ENCODE results near the gene RSPH6A. TPM values are rescaled to one million over a fixed set of nuclear protein-coding genes. Genes with fewer than 3 reads are reported as not detected.

RSPH6A gene
- not detected for polyA plus RNA-seq (ENCODE audit: insufficient read length in 4 of 4)

GRCh38 chr19:45814851-45815480 is at the start of gene RSPH6A:
Gene RSPH6A (minus strand): TSS chr19:45815308. CDS start chr19:45815176, 132 bp downstream.
- no peak for DNase-seq (ENCODE audit: low read depth in 4 of 4, low spot score in 2 of 4)

- DNase-seq (ENCODE audit: low read depth in 4 of 4, low spot score in 2 of 4): no peak
Observed at GRCh38 chr19:45864629-45865082, 49.5 kb upstream of the RSPH6A start.

DNA sequence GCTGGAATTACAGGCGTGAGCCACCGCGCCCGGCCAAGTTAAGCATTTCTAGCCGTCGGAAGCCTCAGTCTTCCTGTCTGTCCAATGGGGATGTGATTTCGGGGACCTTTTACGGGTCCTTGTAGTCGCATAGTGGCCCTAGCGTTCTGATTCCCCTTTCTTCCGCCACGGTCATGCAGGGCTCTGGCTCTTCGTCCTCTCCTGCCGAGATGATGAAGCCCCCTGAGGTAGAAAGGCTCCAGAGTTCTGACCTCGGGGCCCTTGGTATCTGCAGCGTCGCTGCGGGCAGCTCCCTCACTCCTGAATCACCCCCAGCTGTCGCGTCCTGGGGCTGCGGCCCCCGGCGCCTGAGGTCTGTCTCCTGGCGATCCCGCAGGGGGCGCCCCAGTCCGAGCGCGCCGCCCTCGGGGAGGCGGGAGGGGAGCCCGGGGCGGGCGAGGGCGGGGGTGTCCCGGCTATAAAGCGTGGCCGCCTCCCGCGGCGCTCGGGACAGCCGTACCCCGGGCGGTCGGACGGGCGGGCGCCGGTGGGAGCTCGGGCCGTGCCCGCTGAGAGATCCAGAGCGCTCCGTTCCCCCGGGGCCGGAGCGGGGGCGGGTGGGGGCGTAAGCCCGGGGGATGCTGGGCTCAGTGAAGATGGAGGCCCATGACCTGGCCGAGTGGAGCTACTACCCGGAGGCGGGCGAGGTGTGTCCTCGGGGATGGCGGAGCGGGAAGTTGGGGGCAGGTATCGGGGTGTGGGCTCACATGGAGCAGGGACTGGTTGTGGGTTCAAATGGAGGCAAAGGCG is 48.9 kb upstream of the RSPH6A start, which contains the start of gene FOXA3:
Gene FOXA3, plus strand, starts transcription at position 487 of the 789 bp plus-strand sequence. Its CDS starts 131 bp downstream, at position 618.
- no peak for DNase-seq (ENCODE audit: low read depth in 4 of 4, low spot score in 2 of 4)

GRCh38 chr19:45863335-45863839 is 48.3 kb upstream of the RSPH6A start:
- DNase-seq (ENCODE audit: low read depth in 4 of 4, low spot score in 2 of 4): no peak

DNA sequence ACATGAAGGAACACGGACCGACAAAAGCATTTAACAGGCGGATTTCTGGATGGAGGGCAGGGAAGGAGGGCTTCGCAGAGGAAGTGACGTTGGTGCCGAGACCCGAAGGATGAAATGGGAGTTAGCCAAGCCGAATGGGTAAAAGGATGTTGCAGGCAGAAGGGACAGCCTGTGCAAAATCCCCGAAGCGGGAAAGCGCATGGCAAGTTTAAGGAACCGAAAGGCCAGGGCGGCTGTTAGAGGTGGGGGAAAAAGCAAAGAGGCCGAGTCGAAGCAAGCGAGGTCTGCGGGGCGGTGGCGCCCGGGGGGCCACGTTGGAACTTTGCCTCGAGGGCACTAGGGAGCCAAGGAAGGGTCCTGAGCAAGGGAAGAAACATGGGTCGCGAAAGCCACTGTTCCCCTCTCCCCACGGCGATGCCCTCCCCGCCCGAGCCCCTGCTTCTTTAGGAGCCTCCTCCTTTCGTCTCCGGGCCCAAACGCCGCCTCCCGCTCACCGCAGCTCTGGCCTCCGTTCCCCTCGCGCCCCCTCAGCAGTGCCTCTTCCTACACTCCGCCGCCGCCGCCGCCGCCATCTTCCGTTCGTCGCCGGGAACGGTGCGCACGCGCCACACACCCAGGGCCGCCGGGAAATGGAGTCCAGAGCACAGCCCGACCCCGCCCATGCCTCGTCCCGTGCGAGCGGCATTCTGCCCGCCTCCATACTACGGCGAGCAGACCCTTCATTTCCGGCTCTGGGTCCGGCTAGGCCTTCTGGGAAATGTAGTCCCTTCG is 47.6 kb upstream of the RSPH6A start, which contains the start of gene SYMPK:
Gene SYMPK, minus strand, starts transcription at position 584 of the 771 bp plus-strand sequence. CDS start 8,652 bp downstream, outside the sequence.
- DNase-seq (ENCODE audit: low read depth in 4 of 4, low spot score in 2 of 4): peak; percentile 79 to 98 (median 97)

- DNase-seq (ENCODE audit: low read depth in 4 of 4, low spot score in 2 of 4): no peak
Observed at GRCh38 chr19:45862271-45862563, 47.1 kb upstream of the RSPH6A start.

- DNase-seq (ENCODE audit: low read depth in 4 of 4, low spot score in 2 of 4): no peak
Observed at GRCh38 chr19:45860359-45861259, 45.5 kb upstream of the RSPH6A start.

- no peak for DNase-seq (ENCODE audit: low read depth in 4 of 4, low spot score in 2 of 4)
Observed at GRCh38 chr19:45854167-45854778, 39.2 kb upstream of the RSPH6A start.

- no peak for DNase-seq (ENCODE audit: low read depth in 4 of 4, low spot score in 2 of 4)
Observed at GRCh38 chr19:45852983-45853382, 37.9 kb upstream of the RSPH6A start.

DNA sequence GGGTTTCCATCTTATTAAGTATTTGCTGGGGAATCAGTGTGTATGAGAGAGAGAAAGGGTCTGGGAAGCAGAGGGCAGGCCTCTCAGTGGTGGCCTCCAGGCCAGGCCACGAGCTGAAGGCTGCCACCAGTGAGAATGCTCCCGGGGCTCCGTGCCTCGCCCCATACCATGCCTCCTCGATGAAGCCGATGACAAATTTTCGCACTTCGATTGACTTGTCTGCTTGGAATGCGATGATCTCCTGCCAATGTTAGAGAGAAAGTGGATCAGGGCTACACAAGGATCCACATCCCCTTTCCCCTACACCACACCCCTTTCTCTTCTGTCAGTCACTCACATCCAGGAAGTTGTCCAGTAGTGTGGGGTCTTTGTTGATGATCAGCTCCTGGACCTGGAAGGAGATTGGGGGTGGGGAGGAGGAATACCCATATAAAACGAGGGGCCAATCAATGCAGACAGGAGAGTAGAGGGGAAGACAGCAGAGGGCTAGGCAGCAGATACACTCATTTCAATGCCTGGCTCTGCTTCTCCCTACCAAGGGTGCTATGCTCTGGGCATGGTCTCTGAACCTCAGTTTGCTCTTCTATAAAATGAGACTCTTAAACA is 37.1 kb upstream of the RSPH6A start:
- DNase-seq (ENCODE audit: low read depth in 4 of 4, low spot score in 2 of 4): no peak

- no peak for DNase-seq (ENCODE audit: low read depth in 4 of 4, low spot score in 2 of 4)
Observed at GRCh38 chr19:45848922-45849321, 33.8 kb upstream of the RSPH6A start.

DNA sequence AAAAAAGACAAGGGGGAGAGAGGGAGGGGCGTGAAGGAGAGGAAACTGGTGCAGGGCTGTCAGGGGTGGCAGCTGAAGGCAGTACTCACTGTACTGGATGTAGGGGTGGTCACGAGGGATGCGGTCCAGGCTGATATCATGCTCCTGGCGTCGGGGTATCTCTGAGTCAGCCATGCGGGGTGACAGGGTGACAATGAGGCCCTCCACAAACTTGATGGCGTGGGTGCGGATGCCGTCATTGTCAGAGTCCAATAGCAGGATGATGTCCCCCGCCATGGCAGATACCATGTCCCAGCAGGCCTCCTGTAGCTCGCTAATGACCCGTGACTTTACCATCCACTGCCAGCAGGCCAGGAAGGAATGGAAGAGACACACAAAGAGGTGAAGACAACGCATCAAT is 32.6 kb upstream of the RSPH6A start:
- no peak for DNase-seq (ENCODE audit: low read depth in 4 of 4, low spot score in 2 of 4)

- no peak for DNase-seq (ENCODE audit: low read depth in 4 of 4, low spot score in 2 of 4)
Observed at GRCh38 chr19:45842198-45842597, 27.1 kb upstream of the RSPH6A start.

DNA sequence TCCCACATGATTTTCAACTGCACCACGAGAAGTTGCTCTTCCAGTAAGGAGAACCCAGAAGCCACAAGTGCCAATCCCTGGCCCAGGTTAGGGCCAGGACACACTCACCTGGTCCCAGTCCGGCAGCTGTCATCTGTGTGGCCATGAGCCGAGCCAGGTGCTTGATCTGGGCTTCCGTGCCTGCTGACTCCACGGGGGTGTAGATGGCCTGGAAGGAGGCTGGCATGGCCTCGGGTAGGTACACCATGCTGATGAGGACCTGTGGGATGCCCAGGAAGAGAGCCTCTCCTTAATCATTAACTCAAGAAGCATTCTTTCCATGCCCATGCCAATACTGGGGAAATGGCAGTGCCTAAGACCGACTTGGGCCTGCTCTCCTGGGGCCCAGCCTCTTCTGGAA is 19.9 kb upstream of the RSPH6A start:
- DNase-seq (ENCODE audit: low read depth in 4 of 4, low spot score in 2 of 4): no peak

DNA sequence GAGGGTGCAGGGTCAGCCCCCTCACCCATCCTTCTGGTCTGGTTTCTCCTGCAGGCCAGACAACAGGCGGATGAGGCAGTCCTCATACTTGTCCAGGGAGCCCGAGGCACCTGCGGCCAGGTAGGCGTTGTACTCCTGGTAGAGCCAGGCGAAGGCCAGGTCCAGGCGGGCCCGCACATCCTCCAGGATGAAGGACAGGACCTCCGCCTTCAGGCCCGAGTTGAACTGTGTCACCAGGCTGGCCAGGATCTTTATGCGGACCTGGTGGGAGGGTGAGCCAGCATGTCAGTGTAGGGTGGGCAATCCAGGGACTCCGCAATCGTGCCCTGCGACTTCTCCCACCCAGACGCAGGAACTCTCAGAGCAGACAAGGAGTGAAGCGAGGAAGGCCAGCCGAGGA is 13.8 kb upstream of the RSPH6A start:
- no peak for DNase-seq (ENCODE audit: low read depth in 4 of 4, low spot score in 2 of 4)

DNA sequence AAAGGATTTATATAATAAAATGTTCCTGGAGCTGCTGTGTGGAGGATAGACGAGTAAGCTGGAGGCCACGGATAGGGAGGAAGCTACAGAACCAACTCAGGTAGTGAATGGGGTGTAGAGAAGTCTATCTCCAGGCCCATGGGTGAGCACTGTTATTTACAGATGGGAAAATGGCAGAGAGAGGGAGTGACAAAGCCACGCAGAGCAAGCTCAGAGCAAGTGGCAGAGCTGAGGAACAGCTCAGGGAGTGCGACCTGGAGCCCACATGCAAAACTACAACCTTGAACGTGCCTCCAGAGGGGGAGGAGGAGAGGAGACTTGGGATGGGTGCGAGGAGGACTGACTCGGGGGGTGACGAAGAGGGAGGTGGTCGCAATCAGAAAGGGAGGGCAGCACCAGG is 13.4 kb upstream of the RSPH6A start:
- DNase-seq (ENCODE audit: low read depth in 4 of 4, low spot score in 2 of 4): no peak

DNA sequence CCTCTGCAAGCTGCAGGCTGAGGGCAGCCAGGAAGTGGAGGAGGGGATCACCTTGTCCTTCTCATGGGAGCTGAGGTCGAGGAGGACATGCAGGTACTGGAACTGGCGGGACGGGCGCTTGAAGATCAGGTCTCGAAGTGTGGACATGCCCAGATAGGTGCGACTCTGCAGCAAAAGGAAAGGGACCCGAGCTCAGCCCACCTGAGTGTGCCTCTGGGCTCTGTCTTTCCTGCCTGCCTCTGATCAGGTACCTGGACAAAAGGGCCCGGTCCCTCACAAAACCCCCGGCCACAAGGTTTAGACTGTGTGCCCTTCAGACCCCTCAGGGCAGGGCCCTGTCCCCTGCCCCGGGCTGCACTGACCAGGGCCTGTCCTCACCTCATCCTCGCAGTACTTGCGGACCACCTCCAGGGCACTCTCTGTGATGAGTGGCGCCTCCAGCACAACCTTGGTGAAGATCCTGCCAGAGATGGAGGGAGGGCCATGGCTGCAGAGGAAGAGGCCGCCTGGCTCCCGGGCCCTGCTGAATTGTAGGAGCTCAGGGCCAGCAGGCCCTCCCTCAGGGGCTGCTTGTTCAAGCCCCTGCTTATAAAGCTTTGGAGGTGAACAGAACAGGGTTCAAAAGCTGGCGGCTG is 12.5 kb upstream of the RSPH6A start:
- DNase-seq (ENCODE audit: low read depth in 4 of 4, low spot score in 2 of 4): no peak

GRCh38 chr19:45826934-45827333 is 11.8 kb upstream of the RSPH6A start:
- DNase-seq (ENCODE audit: low read depth in 4 of 4, low spot score in 2 of 4): no peak

Data from left renal cortex interstitium (tissue), 4 donors.